SK-N-MC (cell line): Measurements from ENCODE around the gene FUBP3.
A peak's percentile ranks its signal among the peaks of the same experiment; 100 is the strongest.

ENCODE experiments used
- DNase-seq: peaks from one replicate; pipeline ENCODE4 v3.0.0-alpha.2; 2011; ENCODE audit warnings: low read depth, low spot score
- H3K27ac ChIP-seq: fragments of 200-600 bp; sonication (generic); 2 replicates; pipeline ENCODE4 v1.5.1; 2016; ENCODE audit warnings: mixed run types
- H3K36me3 ChIP-seq: fragments of 200-600 bp; sonication (generic); 2 replicates; pipeline ENCODE4 v1.6.1; 2017; ENCODE audit warnings: antibody characterized with exemption, low read length, mixed read lengths; ENCODE audit not compliant: insufficient read depth
- H3K4me3 ChIP-seq: fragments of 200-600 bp; sonication (generic); 2 replicates; pipeline ENCODE4 v1.5.1; 2016
- H3K9ac ChIP-seq: fragments of 200-600 bp; sonication (generic); 2 replicates; pipeline ENCODE4 v1.8.0; 2017; ENCODE audit warnings: mixed run types, mixed read lengths; ENCODE audit not compliant: insufficient read length
- H3K9me3 ChIP-seq: fragments of 200-600 bp; sonication (generic); 2 replicates; pipeline ENCODE4 v1.6.1; 2017; ENCODE audit warnings: low read depth, mild to moderate bottlenecking, antibody characterized with exemption, low read length, moderate library complexity, mixed read lengths
- EZH2 ChIP-seq: fragments of 200-600 bp; sonication (generic); IDR thresholded peaks from one replicate; pipeline ENCODE4 v1.6.1; 2017; ENCODE audit warnings: antibody characterized with exemption
- FOXP2 ChIP-seq: optimal IDR thresholded peaks from 2 replicates; pipeline ENCODE3; 2011; ENCODE audit warnings: mild to moderate bottlenecking, moderate library complexity; ENCODE audit not compliant: insufficient read depth; ENCODE audit errors: extremely low read length, control extremely low read depth
- POLR2AphosphoS5 ChIP-seq: IDR thresholded peaks from 2 replicates; pipeline ENCODE4 v1.6.1; 2012; ENCODE audit warnings: mild to moderate bottlenecking, low read depth, low read length, borderline replicate concordance

Gene FUBP3

GRCh38 chr9:130662970-130663257 lies 83.5 kb downstream of the FUBP3 start:
- TF ChIP-seq EZH2 (no peak), FOXP2 (no peak), POLR2AphosphoS5 (no peak)
- H3K36me3 ChIP-seq: no peaks in the 10 kb centered on the region
- H3K9ac ChIP-seq: no peak overlapping the region
- no peak overlapping the region for H3K27ac ChIP-seq
- no peak for DNase-seq
- H3K4me3 ChIP-seq: no peak overlapping the region
- H3K9me3 ChIP-seq: no peaks in the 10 kb centered on the region

- no peak for DNase-seq
- peak overlapping the region; percentile 47 for H3K4me3 ChIP-seq
- no peaks in the 10 kb centered on the region for H3K36me3 ChIP-seq
- no peaks in the 10 kb centered on the region for H3K9me3 ChIP-seq
- TF ChIP-seq POLR2AphosphoS5 (no peak), EZH2 (peak; percentile 97)
- H3K27ac ChIP-seq: no peak overlapping the region
- H3K9ac ChIP-seq: no peak overlapping the region
Measured at GRCh38 chr9:130663258-130663976, 84.0 kb downstream of the FUBP3 start.

GRCh38 chr9:130663977-130664250 lies 84.5 kb downstream of the FUBP3 start:
- no peaks in the 10 kb centered on the region for H3K36me3 ChIP-seq
- TF ChIP-seq EZH2 (no peak), POLR2AphosphoS5 (no peak), FOXP2 (no peak)
- H3K4me3 ChIP-seq: peak overlapping the region; percentile 47
- no peak for DNase-seq
- H3K9me3 ChIP-seq: no peaks in the 10 kb centered on the region
- H3K9ac ChIP-seq: no peak overlapping the region
- no peak overlapping the region for H3K27ac ChIP-seq

- no peaks in the 10 kb centered on the region for H3K9me3 ChIP-seq
- H3K36me3 ChIP-seq: no peaks in the 10 kb centered on the region
- H3K9ac ChIP-seq: no peak within 1 kb of the TSS
- H3K27ac ChIP-seq: no peak within 1 kb of the TSS
- no peak for TF ChIP-seq FOXP2
- TF ChIP-seq EZH2: peak; percentile 79
- TF ChIP-seq POLR2AphosphoS5: no peak
- peak within 1 kb of the TSS; percentile 47 for H3K4me3 ChIP-seq
- DNase-seq: no peak
Measured at GRCh38 chr9:130664251-130665028, 85.1 kb downstream of the FUBP3 start, which contains the start of gene PRDM12. Gene PRDM12, plus strand, starts transcription at chr9:130664594. Its CDS starts 60 bp downstream, at chr9:130664654.

GRCh38 chr9:130665029-130665430 lies 85.7 kb downstream of the FUBP3 start:
- TF ChIP-seq FOXP2 (no peak), POLR2AphosphoS5 (no peak), EZH2 (peak; percentile 84)
- Histone ChIP-seq H3K9me3 (no peaks in the 10 kb centered on the region), H3K4me3 (0 out of 2 replicates have a peak overlapping the region, but pooled peaks have one; percentile 28), H3K9ac (no peak overlapping the region), H3K36me3 (no peaks in the 10 kb centered on the region), H3K27ac (no peak overlapping the region)
- DNase-seq: no peak

GRCh38 chr9:130665431-130666392 lies 86.3 kb downstream of the FUBP3 start:
- no peak overlapping the region for H3K9ac ChIP-seq
- no peaks in the 10 kb centered on the region for H3K9me3 ChIP-seq
- no peaks in the 10 kb centered on the region for H3K36me3 ChIP-seq
- no peak for DNase-seq
- 0 out of 2 replicates have a peak overlapping the region, but pooled peaks have one; percentile 43 for H3K4me3 ChIP-seq
- H3K27ac ChIP-seq: no peak overlapping the region
- peak; percentile 98 for TF ChIP-seq EZH2
- TF ChIP-seq FOXP2: no peak

- no peak overlapping the region for H3K27ac ChIP-seq
- no peaks in the 10 kb centered on the region for H3K9me3 ChIP-seq
- no peak for DNase-seq
- H3K36me3 ChIP-seq: no peaks in the 10 kb centered on the region
- H3K9ac ChIP-seq: no peak overlapping the region
- H3K4me3 ChIP-seq: no peak overlapping the region
- TF ChIP-seq POLR2AphosphoS5: no peak
- no peak for TF ChIP-seq FOXP2
- no peak for TF ChIP-seq EZH2
Measured at GRCh38 chr9:130666393-130667119, 87.2 kb downstream of the FUBP3 start.

GRCh38 chr9:130667120-130667435 lies 87.7 kb downstream of the FUBP3 start:
- H3K36me3 ChIP-seq: no peaks in the 10 kb centered on the region
- H3K4me3 ChIP-seq: no peak overlapping the region
- no peak for TF ChIP-seq EZH2
- TF ChIP-seq POLR2AphosphoS5: no peak
- H3K9ac ChIP-seq: no peak overlapping the region
- H3K9me3 ChIP-seq: no peaks in the 10 kb centered on the region
- DNase-seq: no peak
- H3K27ac ChIP-seq: no peak overlapping the region
